H9 (cell line): Measurements from ENCODE around the gene ACACA. TPM values are rescaled to one million over a fixed set of nuclear protein-coding genes. Genes with fewer than 3 reads are reported as not detected.

Source experiments
- DNase-seq: peaks from one replicate; pipeline ENCODE4 v3.0.0-alpha.2; 2017
- H2AFZ ChIP-seq: one replicate; pipeline ENCODE4 v1.6.1; 2013; ENCODE audit warnings: mild to moderate bottlenecking, low read length, control low read depth, moderate library complexity
- H2AK5ac ChIP-seq: 2 replicates; pipeline ENCODE4 v1.6.1; 2013; ENCODE audit warnings: low read length, control low read depth, mixed read lengths; ENCODE audit not compliant: insufficient read length
- H2BK120ac ChIP-seq: one replicate; pipeline ENCODE4 v1.6.1; 2013; ENCODE audit warnings: low read depth, mild to moderate bottlenecking, low read length, control low read depth, inconsistent platforms; ENCODE audit not compliant: poor library complexity, severe bottlenecking
- H2BK12ac ChIP-seq: 2 replicates; pipeline ENCODE4 v1.6.1; 2013; ENCODE audit warnings: low read length, control low read depth, mixed read lengths, low read depth; ENCODE audit not compliant: insufficient read length
- H2BK15ac ChIP-seq: 2 replicates; pipeline ENCODE4 v1.6.1; 2013; ENCODE audit warnings: low read depth, low read length, control low read depth
- H2BK20ac ChIP-seq: one replicate; pipeline ENCODE4 v1.6.1; 2013; ENCODE audit warnings: low read depth, mild to moderate bottlenecking, low read length, control low read depth, inconsistent platforms; ENCODE audit not compliant: poor library complexity, severe bottlenecking
- H2BK5ac ChIP-seq: 2 replicates; pipeline ENCODE4 v1.6.1; 2013; ENCODE audit warnings: low read length, control low read depth, mixed read lengths; ENCODE audit not compliant: insufficient read length
- H3K14ac ChIP-seq: 2 replicates; pipeline ENCODE4 v1.6.1; 2013; ENCODE audit warnings: low read length, control low read depth; ENCODE audit not compliant: insufficient read depth
- H3K18ac ChIP-seq: 2 replicates; pipeline ENCODE4 v1.6.1; 2013; ENCODE audit warnings: low read depth, mild to moderate bottlenecking, mixed read lengths, low read length, control low read depth; ENCODE audit not compliant: insufficient read length
- H3K23ac ChIP-seq: 2 replicates; pipeline ENCODE4 v1.6.1; 2013; ENCODE audit warnings: low read length, control low read depth, mixed read lengths, low read depth; ENCODE audit not compliant: insufficient read length
- H3K23me2 ChIP-seq: 2 replicates; pipeline ENCODE4 v1.6.1; 2013; ENCODE audit warnings: low read depth, mild to moderate bottlenecking, mixed read lengths, low read length, control low read depth; ENCODE audit not compliant: insufficient read length, poor library complexity, severe bottlenecking
- H3K27ac ChIP-seq: 2 replicates; pipeline ENCODE4 v1.5.1; 2013; ENCODE audit warnings: low read length, control low read depth, mixed read lengths, low read depth; ENCODE audit not compliant: insufficient read length
- H3K27me3 ChIP-seq: 2 replicates; pipeline ENCODE4 v1.6.1; 2013; ENCODE audit warnings: low read length, control low read depth, inconsistent platforms; ENCODE audit not compliant: insufficient read depth
- H3K4ac ChIP-seq: 2 replicates; pipeline ENCODE4 v1.6.1; 2013; ENCODE audit warnings: low read depth, mild to moderate bottlenecking, control low read depth, inconsistent platforms, low read length, moderate library complexity
- H3K4me1 ChIP-seq: 2 replicates; pipeline ENCODE4 v1.6.1; 2013; ENCODE audit warnings: low read length, control low read depth, inconsistent platforms; ENCODE audit not compliant: insufficient read depth
- H3K4me2 ChIP-seq: 2 replicates; pipeline ENCODE4 v1.6.1; 2013; ENCODE audit warnings: low read length, control low read depth, mixed read lengths; ENCODE audit not compliant: insufficient read length, insufficient read depth
- H3K56ac ChIP-seq: 2 replicates; pipeline ENCODE4 v1.6.1; 2013; ENCODE audit warnings: low read depth, mild to moderate bottlenecking, mixed read lengths, low read length, control low read depth; ENCODE audit not compliant: insufficient read length
- H3K79me1 ChIP-seq: 2 replicates; pipeline ENCODE4 v1.6.1; 2013; ENCODE audit warnings: low read depth, mild to moderate bottlenecking, moderate library complexity, low read length, control low read depth, inconsistent platforms; ENCODE audit not compliant: insufficient read depth, poor library complexity, severe bottlenecking
- H3K79me2 ChIP-seq: 2 replicates; pipeline ENCODE4 v1.6.1; 2013; ENCODE audit warnings: low read length, control low read depth, inconsistent platforms; ENCODE audit not compliant: insufficient read depth
- H3K9ac ChIP-seq: 2 replicates; pipeline ENCODE4 v1.6.1; 2013; ENCODE audit warnings: low read length, control low read depth, mixed read lengths; ENCODE audit not compliant: insufficient read length; ENCODE audit errors: extremely low read depth
- H3K9me3 ChIP-seq: one replicate; pipeline ENCODE4 v1.6.1; 2013; ENCODE audit warnings: low read depth, low read length, inconsistent platforms; ENCODE audit not compliant: control insufficient read depth
- H3T11ph ChIP-seq: one replicate; pipeline ENCODE4 v1.6.1; 2013; ENCODE audit warnings: mild to moderate bottlenecking, low read length, control low read depth, inconsistent platforms
- H4K20me1 ChIP-seq: one replicate; pipeline ENCODE4 v1.6.1; 2013; ENCODE audit not compliant: control insufficient read depth, insufficient read length, insufficient read depth
- H4K5ac ChIP-seq: 2 replicates; pipeline ENCODE4 v1.6.1; 2013; ENCODE audit warnings: low read depth, mild to moderate bottlenecking, mixed read lengths, low read length, control low read depth; ENCODE audit not compliant: insufficient read length
- H4K8ac ChIP-seq: replicated peaks from 2 replicates; pipeline ENCODE4 v1.6.1; 2013; ENCODE audit warnings: low read length, control low read depth, mixed read lengths, low read depth; ENCODE audit not compliant: insufficient read length
- H4K91ac ChIP-seq: 2 replicates; pipeline ENCODE4 v1.6.1; 2013; ENCODE audit warnings: low read depth, mild to moderate bottlenecking, moderate library complexity, mixed read lengths, low read length, control low read depth; ENCODE audit not compliant: insufficient read length
- H3K27ac Mint-ChIP-seq, 3 experiments: 2 replicates in 2 of 3; 3 replicates in 1 of 3; pipeline ENCODE4 v1.8.0; 2020 to 2021; ENCODE audit warnings: mixed read lengths in 3 of 3, mild to moderate bottlenecking in 1 of 3, moderate library complexity in 1 of 3
- H3K27me3 Mint-ChIP-seq: 2 replicates; pipeline ENCODE4 v1.8.0; 2021; ENCODE audit warnings: low read depth, mild to moderate bottlenecking, moderate library complexity, mixed read lengths
- H3K36me3 Mint-ChIP-seq, 3 experiments: 2 replicates in 2 of 3; 3 replicates in 1 of 3; pipeline ENCODE4 v1.8.0; 2020 to 2021; ENCODE audit warnings: low read depth in 3 of 3, mixed read lengths in 3 of 3; ENCODE audit not compliant: insufficient read depth in 1 of 3
- H3K4me1 Mint-ChIP-seq, 2 experiments: 2 replicates each; pipeline ENCODE4 v1.8.0; 2020; ENCODE audit warnings: mixed read lengths in 2 of 2
- H3K4me3 Mint-ChIP-seq, 2 experiments: 2 replicates in 1 of 2; 3 replicates in 1 of 2; pipeline ENCODE4 v1.8.0; 2020 to 2021; ENCODE audit warnings: mild to moderate bottlenecking in 2 of 2, mixed read lengths in 2 of 2, moderate library complexity in 1 of 2
- H3K9me3 Mint-ChIP-seq, 2 experiments: 2 replicates in 1 of 2; 3 replicates in 1 of 2; pipeline ENCODE4 v1.8.0; 2020; ENCODE audit warnings: mild to moderate bottlenecking in 2 of 2, mixed read lengths in 2 of 2, moderate library complexity in 1 of 2
- WGBS: extraction: QIAGEN DNeasy Blood & Tissue Kit; methylation state at CpG from one replicate; pipeline ENCODE4 v1.1.7; 2013; ENCODE audit warnings: missing lambda C conversion rate, low lambda C conversion rate, mixed read lengths; ENCODE audit not compliant: insufficient read length; ENCODE audit errors: extremely low coverage; 5-methylcytosine and 5-hydroxymethylcytosine counted together
- total RNA-seq: library from RNA; stranded (reverse); gene quantifications from 2 replicates; pipeline ENCODE4 v1.2.1, GENCODE V29; 2021
- TF ChIP-seq, protein P1 (sequence below): fragments of 200-600 bp; sonication (generic); conservative IDR thresholded peaks from 3 replicates; pipeline ENCODE4 v1.8.0; 2021; ENCODE audit warnings: antibody characterized with exemption, mild to moderate bottlenecking

The ACACA gene
- total RNA-seq, 1 experiment from 2014 or later, result 135 TPM

GRCh38 chr17:37131669-37132611 lies 274.7 kb downstream of the ACACA start:
- Histone ChIP-seq H2AK5ac (no peak overlapping the region), H4K5ac (no peak overlapping the region), H2BK20ac (no peak overlapping the region), H2BK12ac (no peak overlapping the region), H3K14ac (no peak overlapping the region), H3T11ph (no peak overlapping the region), H3K4me1 (no peaks in the 10 kb centered on the region), H2BK15ac (no peak overlapping the region), H3K4ac (no peak overlapping the region), H3K9ac (no peak overlapping the region), H2BK5ac (no peak overlapping the region), H3K79me2 (no peaks in the 10 kb centered on the region), H3K27ac (no peak overlapping the region), H4K8ac (no peak overlapping the region), H4K91ac (no peak overlapping the region), H3K27me3 (no peaks in the 10 kb centered on the region), H4K20me1 (no peaks in the 10 kb centered on the region), H2AFZ (no peak overlapping the region), H3K23me2 (no peaks in the 10 kb centered on the region), H3K23ac (no peak overlapping the region), H2BK120ac (no peak overlapping the region), H3K4me2 (no peak overlapping the region), H3K18ac (no peak overlapping the region), H3K56ac (no peak overlapping the region), H3K9me3 (no peaks in the 10 kb centered on the region), H3K79me1 (no peaks in the 10 kb centered on the region)
- H3K9me3 Mint-ChIP-seq, result no peaks in the 10 kb centered on the region
- no peaks in the 10 kb centered on the region; the same call in 1 of the 2 replicates for H3K27me3 Mint-ChIP-seq
- WGBS, result no CpG with 5 or more reads among the region's 16 CpGs
- H3K27ac Mint-ChIP-seq, result peak overlapping the region; percentile 10 to 81 (median 62); a peak in 6 of 7 replicates
- TF ChIP-seq, protein P1, sequence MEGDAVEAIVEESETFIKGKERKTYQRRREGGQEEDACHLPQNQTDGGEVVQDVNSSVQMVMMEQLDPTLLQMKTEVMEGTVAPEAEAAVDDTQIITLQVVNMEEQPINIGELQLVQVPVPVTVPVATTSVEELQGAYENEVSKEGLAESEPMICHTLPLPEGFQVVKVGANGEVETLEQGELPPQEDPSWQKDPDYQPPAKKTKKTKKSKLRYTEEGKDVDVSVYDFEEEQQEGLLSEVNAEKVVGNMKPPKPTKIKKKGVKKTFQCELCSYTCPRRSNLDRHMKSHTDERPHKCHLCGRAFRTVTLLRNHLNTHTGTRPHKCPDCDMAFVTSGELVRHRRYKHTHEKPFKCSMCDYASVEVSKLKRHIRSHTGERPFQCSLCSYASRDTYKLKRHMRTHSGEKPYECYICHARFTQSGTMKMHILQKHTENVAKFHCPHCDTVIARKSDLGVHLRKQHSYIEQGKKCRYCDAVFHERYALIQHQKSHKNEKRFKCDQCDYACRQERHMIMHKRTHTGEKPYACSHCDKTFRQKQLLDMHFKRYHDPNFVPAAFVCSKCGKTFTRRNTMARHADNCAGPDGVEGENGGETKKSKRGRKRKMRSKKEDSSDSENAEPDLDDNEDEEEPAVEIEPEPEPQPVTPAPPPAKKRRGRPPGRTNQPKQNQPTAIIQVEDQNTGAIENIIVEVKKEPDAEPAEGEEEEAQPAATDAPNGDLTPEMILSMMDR, result no peak
- peaks cover 7 to 39% (median 31%) of the 10 kb centered on the region in 3 experiments; a peak in 6 of 7 replicates for H3K36me3 Mint-ChIP-seq
- no peak for DNase-seq
- peaks cover 56 to 61% of the 10 kb centered on the region in 2 experiments for H3K4me1 Mint-ChIP-seq
- H3K4me3 Mint-ChIP-seq, result no peak overlapping the region
